NCI-H526 (cell line): ENCODE results near the gene SPTSSA.
"Not testable (repeated sequence)": the region's sequence is repeated elsewhere in the genome, so short reads cannot be mapped to it uniquely, and the experiment has no call there.

Source experiments
- DNase-seq, 2 experiments: peaks; one replicate each; lab custom pipeline; 2025; lab: John Stamatoyannopoulos, UW

Gene SPTSSA

DNA sequence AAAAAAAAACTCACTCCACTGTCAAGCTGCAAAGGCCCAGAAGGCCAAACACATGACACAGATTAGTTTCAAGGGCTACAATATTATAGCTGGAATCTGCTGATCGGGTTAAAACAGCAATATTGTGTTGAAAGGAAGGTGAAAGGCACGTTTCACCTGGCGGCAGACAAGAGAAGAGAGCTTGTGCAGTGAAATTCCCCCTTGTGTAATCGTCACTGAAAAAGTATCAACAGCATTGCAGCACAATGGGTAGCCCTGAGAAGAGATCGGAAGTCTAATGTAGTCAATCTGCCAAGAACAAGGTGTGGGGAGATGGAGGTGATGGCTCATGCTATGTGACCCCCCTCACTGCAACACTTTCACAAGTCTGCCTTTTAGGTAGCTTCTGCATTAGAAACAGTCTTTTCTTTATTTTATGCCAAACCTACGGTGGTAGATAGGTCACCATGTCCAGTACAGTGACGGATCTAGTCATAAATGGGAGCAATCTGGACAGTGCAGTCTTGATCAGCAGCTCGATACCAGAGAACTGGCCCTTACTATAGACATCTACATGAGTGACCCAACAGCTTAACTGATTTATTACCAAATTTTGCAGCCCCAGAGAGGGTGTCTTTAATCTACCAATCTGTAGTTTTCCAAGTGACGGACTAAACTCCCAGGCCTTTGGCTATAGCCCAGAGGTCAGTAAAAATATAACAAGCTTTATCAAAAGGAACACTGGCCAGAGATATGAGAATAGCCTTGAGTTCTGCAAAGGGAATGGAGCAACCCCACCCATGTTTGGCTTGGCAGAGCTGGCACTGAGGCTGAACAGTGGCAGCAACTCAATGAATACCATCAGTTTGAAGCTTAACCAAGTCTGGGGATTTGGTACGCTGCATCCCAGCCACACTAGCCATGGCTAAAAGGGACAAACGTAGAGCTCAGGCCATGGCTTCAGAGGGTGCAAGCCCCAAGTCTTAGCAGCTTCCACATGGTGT lies 35.4 kb downstream of the SPTSSA start:
- DNase-seq: no peak

DNA sequence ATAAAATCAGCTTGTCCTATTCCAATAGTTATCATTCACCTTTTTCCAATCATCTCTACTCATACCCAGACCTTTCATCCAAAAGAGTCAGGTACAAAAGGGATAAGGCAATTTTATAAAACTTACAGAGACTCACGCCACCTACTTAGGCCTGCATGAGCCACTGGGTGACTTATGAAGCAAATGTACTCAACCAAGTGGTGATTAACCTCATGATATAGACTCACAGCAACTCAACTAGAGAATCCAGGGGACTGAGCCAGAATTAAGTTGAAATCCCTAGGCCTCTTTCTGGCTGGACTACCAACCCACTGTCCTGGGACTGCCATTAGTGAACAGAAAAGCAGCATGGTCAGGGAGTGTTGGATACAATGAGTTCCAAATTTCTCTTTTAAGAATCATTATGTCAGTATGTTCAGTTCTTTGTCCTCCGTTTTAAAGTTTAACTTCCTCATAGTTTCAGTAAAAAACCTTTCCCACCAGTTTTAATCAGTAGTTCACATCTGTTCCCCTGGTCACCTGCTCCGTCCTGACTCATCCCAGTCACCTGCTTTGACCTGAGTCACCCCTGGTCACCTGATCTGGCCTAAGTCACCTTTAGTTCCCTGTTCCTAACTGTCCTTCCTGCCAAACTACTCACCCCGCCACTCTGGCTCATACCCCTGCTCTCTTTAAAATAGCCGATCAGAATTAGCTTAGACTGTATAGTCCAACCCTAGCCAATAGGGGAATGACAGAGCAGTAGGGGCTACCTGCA lies 36.8 kb downstream of the SPTSSA start:
- no peak for DNase-seq

DNA sequence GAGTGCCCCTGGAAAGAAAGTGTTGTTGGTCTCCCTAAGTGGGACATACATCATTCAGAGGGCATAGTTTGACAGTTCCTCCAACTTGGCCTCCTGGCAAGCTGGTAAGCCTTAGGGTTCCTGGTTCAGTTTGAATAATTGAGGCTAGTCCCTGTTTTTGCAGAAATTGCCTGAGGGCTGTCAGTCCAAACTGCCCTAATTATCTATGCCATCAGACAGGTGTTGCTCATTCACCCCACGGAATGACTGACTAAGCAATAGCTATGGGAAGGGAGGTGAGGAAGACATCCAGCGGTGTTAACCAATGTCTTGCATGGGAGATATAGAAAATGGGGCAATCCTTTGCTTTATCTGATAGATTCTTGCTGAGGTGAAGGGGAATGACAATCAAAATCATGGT lies 37.6 kb downstream of the SPTSSA start:
- no peak for DNase-seq

DNA sequence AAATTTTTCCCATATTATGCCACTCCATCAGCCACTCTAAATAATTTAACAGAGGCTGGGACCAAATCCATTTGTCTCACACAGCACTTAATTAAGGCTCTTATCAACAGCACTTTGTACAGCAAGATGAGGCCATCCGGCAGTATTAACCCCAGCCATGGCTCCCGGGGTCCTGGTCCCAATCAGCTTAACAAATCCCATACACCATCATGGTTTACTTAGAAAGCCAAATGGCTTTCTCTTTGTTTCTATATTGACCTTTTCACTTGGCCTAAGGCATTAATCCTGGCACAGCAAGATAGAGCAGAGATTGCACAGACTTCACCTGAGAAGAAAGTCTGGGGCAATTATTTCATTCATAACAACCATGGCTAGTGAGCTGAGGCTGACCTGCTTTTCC lies 38.6 kb downstream of the SPTSSA start:
- no peak for DNase-seq

DNA sequence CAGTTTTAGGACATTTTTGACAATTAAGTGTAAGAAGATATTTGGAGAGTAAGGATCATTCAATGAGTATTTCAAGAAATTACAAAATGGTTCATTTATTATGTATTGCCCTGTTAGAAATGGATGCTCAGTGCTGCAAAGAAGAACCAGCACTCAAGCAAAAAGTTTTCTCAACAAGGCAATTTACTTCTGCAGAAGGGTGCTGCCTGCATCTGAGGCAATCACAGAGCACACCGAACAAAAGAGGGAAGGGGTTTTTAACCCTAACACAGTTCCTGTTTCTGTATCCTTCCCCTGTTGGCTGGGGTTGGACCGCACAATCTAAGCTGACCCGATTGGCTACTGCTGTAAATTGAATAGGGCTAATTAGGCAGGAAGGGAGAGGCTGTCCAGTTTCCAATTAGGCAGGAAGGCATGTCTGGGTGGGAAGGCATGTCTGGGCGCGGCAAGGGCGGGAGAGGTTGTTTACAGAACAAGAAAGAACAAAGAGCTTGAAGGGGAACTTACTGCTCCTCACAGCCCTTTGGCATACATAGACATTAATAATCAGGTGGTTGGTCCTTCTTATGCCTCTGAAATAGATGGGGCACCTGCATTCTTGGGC lies 41.4 kb downstream of the SPTSSA start:
- DNase-seq: no peak

DNA sequence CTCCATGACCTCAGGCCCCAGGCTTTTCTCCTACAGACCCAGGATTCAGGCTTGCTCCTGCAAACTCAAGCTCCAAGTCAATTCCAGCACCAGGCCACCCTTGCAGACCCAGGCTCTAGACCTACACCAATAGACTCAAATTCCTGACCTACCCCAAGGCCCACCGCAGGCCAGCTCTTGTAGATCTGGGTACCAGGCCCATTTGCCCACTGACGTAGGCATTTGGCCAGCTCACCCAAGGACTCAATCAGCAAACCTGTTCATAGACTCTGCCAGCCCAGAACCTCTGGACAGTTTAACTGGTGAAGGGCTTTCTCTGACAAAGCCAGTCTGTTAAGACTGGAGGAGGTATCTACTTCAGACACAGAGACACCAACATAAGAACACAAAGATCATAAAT lies 52.3 kb downstream of the SPTSSA start:
- no peak for DNase-seq

DNA sequence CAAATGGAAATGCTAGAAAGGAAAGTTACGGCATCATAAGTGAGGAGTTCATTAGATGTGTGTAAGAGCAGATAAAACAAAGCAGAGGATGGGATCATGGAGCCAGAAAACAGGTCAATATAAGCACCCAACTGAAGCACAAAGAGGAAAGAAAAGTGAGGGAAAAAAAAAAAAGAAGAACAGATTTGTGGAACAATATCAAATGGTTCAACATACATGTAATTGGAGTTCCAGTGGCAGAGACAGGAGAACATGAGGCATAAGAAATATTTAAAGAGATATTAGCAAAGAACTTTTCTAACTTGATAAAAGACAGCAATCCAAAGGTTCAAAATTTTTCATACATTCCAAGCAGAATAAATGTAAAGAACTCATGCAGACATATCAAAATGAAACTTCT lies 54.1 kb downstream of the SPTSSA start:
- no peak for DNase-seq

DNA sequence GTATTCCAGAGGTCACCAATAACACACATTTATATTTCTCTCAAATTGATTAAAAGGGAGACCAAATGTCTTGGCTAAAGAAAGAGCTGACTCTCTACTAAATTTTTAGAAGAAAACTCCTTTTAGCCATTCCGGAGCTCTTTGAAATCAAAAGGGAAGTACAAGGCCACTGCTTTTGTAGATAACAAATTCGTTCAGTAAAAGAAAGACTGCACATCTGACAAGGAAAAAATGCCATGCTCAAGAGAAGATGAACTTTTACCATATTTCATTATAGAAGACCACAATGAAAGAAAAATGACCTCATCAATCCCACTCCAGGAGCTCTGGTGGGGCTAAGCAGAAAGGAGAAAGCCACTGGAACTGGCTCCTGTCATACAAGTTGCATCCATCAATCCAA lies 57.6 kb downstream of the SPTSSA start:
- DNase-seq: no peak

DNA sequence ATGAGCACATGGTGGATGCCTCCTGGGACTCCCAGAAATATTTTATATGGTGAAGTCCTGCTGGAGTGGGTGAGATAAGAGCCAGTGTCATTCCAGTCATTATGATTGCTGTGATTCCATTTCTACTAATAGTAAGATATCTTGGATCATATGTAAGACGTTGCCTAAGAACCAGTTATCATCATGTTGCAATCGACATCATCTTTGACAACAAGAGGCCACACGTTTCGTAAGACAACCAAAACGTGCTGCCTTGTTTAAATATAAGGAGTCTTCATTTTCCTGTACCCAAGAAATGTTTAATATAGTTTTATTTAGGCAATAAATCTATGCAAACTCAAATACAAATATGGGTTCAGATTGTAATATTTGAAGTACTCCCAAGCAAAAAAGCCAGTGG lies 58.4 kb downstream of the SPTSSA start:
- no peak for DNase-seq

DNA sequence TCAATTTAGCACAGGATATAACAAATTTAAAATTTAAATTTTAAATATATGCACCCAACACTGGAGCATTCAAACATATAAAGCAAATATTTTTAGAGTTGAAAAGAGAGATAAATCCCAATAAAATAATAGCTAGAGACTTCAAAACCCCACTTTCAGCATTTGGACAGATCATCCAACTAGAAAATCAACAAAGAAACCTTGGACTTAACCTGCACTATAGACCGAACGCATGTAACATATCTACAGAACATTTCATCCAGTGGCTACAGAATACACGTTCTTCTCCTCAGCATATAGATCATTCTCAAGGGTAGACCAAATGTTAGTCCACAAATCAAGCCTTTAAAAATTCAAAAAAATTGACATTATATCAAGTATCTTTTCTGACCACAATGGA lies 64.0 kb downstream of the SPTSSA start:
- DNase-seq: no peak

DNA sequence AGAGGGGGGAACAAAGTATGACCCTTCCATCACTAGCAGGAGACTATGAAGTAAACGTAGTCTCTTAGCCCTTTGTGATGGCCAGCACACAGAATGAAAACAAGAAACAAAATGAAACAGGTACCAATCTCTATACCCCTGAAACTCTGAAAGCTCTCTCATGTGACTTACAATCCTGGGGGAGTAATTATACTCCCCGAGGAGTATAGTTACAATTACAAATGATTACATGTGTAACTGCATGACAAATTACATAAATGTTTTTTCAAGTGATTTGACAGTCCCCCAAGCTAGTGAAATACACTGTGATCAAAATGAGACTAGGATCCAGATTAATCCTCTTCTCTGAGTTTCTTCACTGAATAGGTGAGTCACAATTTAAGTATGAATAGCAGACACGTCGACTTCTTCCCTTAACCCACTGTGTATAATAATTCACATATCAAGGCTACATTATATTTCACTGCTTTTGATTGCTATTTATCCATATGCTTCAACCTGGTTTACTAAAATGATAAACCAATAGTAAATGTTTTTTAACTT lies 74.0 kb downstream of the SPTSSA start:
- DNase-seq: no peak

DNA sequence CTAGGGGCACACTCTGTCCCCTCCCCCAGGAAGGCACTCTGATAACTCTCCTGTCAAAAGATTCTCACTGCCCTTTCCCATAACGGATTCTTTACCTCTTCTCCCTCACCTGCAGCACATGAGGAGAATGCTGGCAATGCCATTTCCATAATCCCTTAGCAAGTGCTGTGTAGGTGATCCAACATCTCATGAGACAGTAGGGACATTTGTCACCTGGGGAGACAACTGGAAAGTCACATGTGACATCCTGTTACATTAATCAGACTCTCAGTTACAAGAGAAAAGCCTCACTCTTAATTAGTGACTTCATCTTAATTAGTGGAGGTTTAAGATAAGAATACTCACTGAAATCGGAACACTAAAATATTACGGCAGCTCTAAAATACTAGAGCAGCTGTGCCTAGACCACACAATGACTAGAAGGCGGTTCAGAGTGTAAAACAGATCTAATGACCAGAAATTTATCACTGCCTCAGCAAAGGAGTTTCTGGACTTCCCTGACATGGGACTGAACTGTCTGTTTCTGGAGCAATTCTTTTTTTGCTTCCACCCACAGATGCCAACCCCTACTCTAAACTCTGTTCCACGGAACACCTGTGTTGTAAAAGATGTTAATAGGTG lies 75.1 kb downstream of the SPTSSA start:
- DNase-seq: no peak

DNA sequence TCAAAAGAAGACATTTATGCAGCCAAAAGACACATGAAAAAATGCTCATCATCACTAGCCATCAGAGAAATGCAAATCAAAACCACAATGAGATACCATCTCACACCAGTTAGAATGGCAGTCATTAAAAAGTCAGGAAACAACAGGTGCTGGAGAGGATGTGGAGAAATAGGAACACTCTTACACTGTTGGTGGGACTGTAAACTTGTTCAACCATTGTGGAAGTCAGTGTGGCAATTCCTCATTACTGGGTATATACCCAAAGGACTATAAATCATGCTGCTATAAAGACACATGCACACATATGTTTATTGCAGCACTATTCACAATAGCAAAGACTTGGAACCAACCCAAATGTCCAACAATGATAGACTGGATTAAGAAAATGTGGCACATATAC lies 76.2 kb downstream of the SPTSSA start:
- not testable (repeated sequence) for DNase-seq

DNA sequence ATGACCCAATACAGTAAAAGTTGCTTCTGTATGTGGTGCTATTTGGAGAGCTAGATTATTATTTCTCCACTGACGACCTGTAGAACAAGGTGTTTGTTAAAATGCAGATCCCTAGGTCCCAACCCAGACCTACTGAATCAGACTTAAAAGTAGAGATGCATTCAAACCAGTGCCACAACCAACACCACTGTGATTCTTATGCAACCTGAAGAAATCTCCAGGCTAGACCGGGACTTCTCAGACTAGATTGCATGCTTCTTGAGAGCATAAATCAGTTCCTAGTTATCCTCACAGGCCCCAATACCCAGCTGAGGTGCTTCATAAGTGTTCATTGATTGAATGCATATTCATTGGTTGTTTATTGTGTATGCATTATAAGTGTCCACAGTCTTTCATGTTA lies 78.2 kb downstream of the SPTSSA start:
- no peak for DNase-seq
